ENCODE measurements around the gene PARD3B. TPM values are rescaled to one million over a fixed set of nuclear protein-coding genes. Genes with fewer than 3 reads are reported as not detected.

The PARD3B gene
- polyA plus RNA-seq, 1 donor = 14.0 TPM

DNA sequence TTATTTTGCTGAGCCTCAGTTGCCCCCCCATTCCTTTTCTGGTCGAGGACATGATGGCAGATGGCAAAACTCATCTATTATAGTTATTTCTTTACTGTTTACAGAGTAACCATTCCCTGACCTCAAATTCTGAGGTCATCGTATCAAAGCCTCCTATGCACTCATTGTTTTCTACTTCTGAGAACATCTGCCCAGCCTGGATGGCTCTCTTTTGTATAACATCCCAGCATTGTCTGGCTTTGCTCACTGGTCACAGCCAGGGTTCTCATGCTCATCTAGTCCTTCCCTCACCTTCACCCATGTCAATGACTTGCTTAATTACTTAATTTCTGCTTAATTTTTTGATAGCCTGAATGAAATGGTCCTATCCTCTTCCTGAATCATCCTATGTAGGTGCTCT, 472.1 kb downstream of the PARD3B start:
- H3K27ac ChIP-seq (ENCODE audit: low read length) = no peak overlapping the region
- no peaks in the 10 kb centered on the region for H3K27me3 ChIP-seq (ENCODE audit: control insufficient read depth, insufficient read depth, low read length)
- WGBS (ENCODE audit: insufficient coverage, low lambda C conversion rate) = no CpG with 5 or more reads among the region's 2 CpGs
- H3K36me3 ChIP-seq (ENCODE audit: control insufficient read depth, insufficient read depth, low read length) = no peaks in the 10 kb centered on the region
- no peak for DNase-seq
- H3K4me1 ChIP-seq (ENCODE audit: control insufficient read depth, insufficient read depth, low read length) = peaks cover 2% of the 10 kb centered on the region
- no peaks in the 10 kb centered on the region for H3K9me3 ChIP-seq (ENCODE audit: control insufficient read depth, low read depth, low read length)
- H3K4me3 ChIP-seq (ENCODE audit: low read length) = no peak overlapping the region

DNA sequence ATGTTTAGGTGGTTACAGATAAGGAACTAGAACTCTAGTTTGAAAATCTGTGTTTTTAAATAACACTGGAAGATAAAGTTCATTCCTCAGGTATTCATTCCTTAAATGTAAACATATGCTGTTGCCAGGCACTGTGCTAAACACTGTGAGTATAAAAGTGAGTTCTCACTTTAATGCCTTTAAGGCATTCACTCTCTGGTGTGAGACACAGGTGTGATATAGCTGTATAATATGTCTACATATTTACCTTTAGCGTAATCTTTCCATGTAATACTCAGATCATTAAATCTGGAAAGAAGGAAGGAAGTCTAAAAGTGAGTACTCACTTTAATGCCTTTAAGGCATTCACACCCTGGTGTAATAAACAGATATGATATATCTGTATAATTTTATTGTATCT, 472.6 kb downstream of the PARD3B start:
- Histone ChIP-seq H3K4me1 (ENCODE audit: control insufficient read depth, insufficient read depth, low read length) (peaks cover 2% of the 10 kb centered on the region), H3K27me3 (ENCODE audit: control insufficient read depth, insufficient read depth, low read length) (no peaks in the 10 kb centered on the region), H3K27ac (ENCODE audit: low read length) (no peak overlapping the region), H3K4me3 (ENCODE audit: low read length) (no peak overlapping the region), H3K9me3 (ENCODE audit: control insufficient read depth, low read depth, low read length) (no peaks in the 10 kb centered on the region), H3K36me3 (ENCODE audit: control insufficient read depth, insufficient read depth, low read length) (no peaks in the 10 kb centered on the region)
- WGBS (ENCODE audit: insufficient coverage, low lambda C conversion rate) = 80% methylated on average over 1 of the region's 1 CpG
- DNase-seq = peak in 1 of 2 donors; percentile 58

DNA sequence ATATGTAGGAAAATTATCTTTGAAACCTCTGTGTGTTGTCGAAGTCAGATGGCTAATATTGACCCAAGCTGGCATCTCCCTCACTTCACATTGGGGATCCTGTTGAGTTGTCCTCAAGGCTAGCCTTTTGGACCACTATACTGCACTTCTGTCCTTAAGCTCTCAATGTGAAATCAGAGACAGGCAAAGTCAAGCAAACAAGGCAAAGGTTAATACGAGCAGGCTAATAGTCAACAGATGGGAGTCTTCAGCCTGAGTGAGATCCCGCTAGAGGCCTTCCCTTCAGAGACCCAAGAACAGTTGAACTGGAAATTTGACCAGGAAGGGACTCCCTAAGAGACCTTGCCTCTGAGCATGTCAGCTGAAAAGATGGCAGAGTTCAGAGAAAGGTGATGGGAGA, 475.4 kb downstream of the PARD3B start:
- H3K36me3 ChIP-seq (ENCODE audit: control insufficient read depth, insufficient read depth, low read length) = no peaks in the 10 kb centered on the region
- no peak for DNase-seq
- H3K4me3 ChIP-seq (ENCODE audit: low read length) = no peak overlapping the region
- peaks cover 2% of the 10 kb centered on the region for H3K4me1 ChIP-seq (ENCODE audit: control insufficient read depth, insufficient read depth, low read length)
- no CpG with 5 or more reads among the region's 3 CpGs for WGBS (ENCODE audit: insufficient coverage, low lambda C conversion rate)
- H3K9me3 ChIP-seq (ENCODE audit: control insufficient read depth, low read depth, low read length) = no peaks in the 10 kb centered on the region
- H3K27ac ChIP-seq (ENCODE audit: low read length) = no peak overlapping the region
- H3K27me3 ChIP-seq (ENCODE audit: control insufficient read depth, insufficient read depth, low read length) = no peaks in the 10 kb centered on the region

DNA sequence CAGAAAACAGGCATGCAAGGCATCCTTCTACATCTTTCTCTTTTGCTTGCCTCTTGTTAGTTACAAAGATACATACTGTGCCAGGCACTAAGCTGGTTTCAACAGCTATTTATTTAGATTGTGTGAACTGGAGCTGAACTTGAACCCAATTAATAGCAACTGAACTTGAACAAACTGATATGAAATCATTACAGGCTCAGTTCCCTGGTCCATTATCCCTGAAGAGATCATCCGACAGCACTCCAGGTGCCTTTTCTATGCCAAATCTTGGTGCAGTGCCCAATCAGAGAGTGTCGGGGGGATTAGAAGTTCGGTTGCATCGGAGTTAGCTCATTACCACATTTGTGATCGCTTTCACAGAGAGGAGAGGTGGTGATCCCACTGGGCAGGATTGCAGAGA, 477.6 kb downstream of the PARD3B start:
- Histone ChIP-seq H3K27me3 (ENCODE audit: control insufficient read depth, insufficient read depth, low read length) (no peaks in the 10 kb centered on the region), H3K4me1 (ENCODE audit: control insufficient read depth, insufficient read depth, low read length) (no peaks in the 10 kb centered on the region), H3K36me3 (ENCODE audit: control insufficient read depth, insufficient read depth, low read length) (no peaks in the 10 kb centered on the region), H3K9me3 (ENCODE audit: control insufficient read depth, low read depth, low read length) (no peaks in the 10 kb centered on the region), H3K4me3 (ENCODE audit: low read length) (no peak overlapping the region), H3K27ac (ENCODE audit: low read length) (no peak overlapping the region)
- no peak for DNase-seq
- no CpG with 5 or more reads among the region's 5 CpGs for WGBS (ENCODE audit: insufficient coverage, low lambda C conversion rate)

- Histone ChIP-seq H3K27me3 (ENCODE audit: control insufficient read depth, insufficient read depth, low read length) (no peaks in the 10 kb centered on the region), H3K4me1 (ENCODE audit: control insufficient read depth, insufficient read depth, low read length) (no peaks in the 10 kb centered on the region), H3K27ac (ENCODE audit: low read length) (no peak overlapping the region), H3K36me3 (ENCODE audit: control insufficient read depth, insufficient read depth, low read length) (no peaks in the 10 kb centered on the region), H3K4me3 (ENCODE audit: low read length) (no peak overlapping the region), H3K9me3 (ENCODE audit: control insufficient read depth, low read depth, low read length) (no peaks in the 10 kb centered on the region)
- peak in 1 of 2 donors; percentile 14 for DNase-seq
- WGBS (ENCODE audit: insufficient coverage, low lambda C conversion rate) = no CpG with 5 or more reads among the region's 10 CpGs
These were observed 479.7 kb downstream of the PARD3B start for GRCh38 chr2:205024822-205025518.

DNA sequence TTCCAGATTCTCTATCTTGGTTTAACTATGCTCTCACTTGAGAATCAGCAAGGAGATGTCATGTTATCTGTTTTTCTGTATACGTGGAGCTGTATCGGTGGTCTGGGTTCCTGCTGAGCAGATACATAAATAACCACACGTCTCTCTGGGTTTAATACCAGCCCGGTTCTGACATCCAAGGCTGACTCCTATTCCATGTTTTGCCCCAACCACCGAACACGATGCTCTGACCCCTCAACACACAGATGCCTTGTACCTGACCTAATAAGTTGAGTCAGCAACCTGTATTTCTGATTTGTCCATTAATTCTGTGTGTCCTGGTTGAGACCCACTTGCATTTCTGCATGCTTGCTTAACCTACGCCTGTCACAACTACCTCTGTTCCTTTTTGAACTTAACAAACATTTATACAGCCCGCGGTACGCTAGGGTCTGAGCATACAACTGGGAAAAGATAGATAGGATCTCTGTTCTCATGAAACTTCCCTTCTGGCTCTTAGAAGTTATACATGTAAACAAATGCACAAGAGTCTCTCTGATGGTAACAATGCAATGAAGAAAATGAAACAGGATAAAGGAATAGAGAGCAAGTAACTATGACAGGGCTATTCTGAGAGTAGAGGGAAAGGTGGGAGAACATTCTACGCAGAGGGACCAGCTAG, 480.4 kb downstream of the PARD3B start:
- no peaks in the 10 kb centered on the region for H3K27me3 ChIP-seq (ENCODE audit: control insufficient read depth, insufficient read depth, low read length)
- H3K9me3 ChIP-seq (ENCODE audit: control insufficient read depth, low read depth, low read length) = no peaks in the 10 kb centered on the region
- H3K4me1 ChIP-seq (ENCODE audit: control insufficient read depth, insufficient read depth, low read length) = no peaks in the 10 kb centered on the region
- WGBS (ENCODE audit: insufficient coverage, low lambda C conversion rate) = 90% methylated on average over 3 of the region's 11 CpGs
- no peak overlapping the region for H3K27ac ChIP-seq (ENCODE audit: low read length)
- no peak overlapping the region for H3K4me3 ChIP-seq (ENCODE audit: low read length)
- H3K36me3 ChIP-seq (ENCODE audit: control insufficient read depth, insufficient read depth, low read length) = no peaks in the 10 kb centered on the region
- DNase-seq = no peak

- no peaks in the 10 kb centered on the region for H3K9me3 ChIP-seq (ENCODE audit: control insufficient read depth, low read depth, low read length)
- no peaks in the 10 kb centered on the region for H3K27me3 ChIP-seq (ENCODE audit: control insufficient read depth, insufficient read depth, low read length)
- H3K4me3 ChIP-seq (ENCODE audit: low read length) = no peak overlapping the region
- H3K4me1 ChIP-seq (ENCODE audit: control insufficient read depth, insufficient read depth, low read length) = no peaks in the 10 kb centered on the region
- no peaks in the 10 kb centered on the region for H3K36me3 ChIP-seq (ENCODE audit: control insufficient read depth, insufficient read depth, low read length)
- H3K27ac ChIP-seq (ENCODE audit: low read length) = no peak overlapping the region
- no CpG with 5 or more reads among the region's 1 CpG for WGBS (ENCODE audit: insufficient coverage, low lambda C conversion rate)
- no peak for DNase-seq
These were observed 485.4 kb downstream of the PARD3B start for GRCh38 chr2:205030695-205031094.

- Histone ChIP-seq H3K4me1 (ENCODE audit: control insufficient read depth, insufficient read depth, low read length) (no peaks in the 10 kb centered on the region), H3K36me3 (ENCODE audit: control insufficient read depth, insufficient read depth, low read length) (no peaks in the 10 kb centered on the region), H3K4me3 (ENCODE audit: low read length) (no peak overlapping the region), H3K9me3 (ENCODE audit: control insufficient read depth, low read depth, low read length) (no peaks in the 10 kb centered on the region), H3K27me3 (ENCODE audit: control insufficient read depth, insufficient read depth, low read length) (no peaks in the 10 kb centered on the region), H3K27ac (ENCODE audit: low read length) (no peak overlapping the region)
- no CpG with 5 or more reads among the region's 4 CpGs for WGBS (ENCODE audit: insufficient coverage, low lambda C conversion rate)
- DNase-seq = no peak
These were observed 486.8 kb downstream of the PARD3B start for GRCh38 chr2:205032093-205032551.

DNA sequence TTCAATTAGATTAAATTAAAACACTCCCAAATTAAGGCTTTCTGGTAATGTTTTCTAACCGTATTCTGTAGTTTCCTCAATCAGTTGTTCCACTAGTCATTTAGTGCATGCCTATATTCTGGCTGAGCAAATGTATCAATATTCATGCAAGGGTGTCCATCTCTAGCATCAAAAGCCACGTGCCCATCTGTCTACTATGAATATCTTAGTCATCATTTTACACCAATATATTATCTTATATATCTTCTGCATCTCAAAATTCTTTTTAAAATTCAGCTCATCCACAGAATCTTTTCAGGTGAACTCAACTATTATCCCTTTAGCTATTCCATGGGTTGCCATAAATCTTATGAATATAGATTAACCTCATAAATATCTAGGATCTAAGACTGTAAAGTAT, 488.2 kb downstream of the PARD3B start:
- no peaks in the 10 kb centered on the region for H3K4me1 ChIP-seq (ENCODE audit: control insufficient read depth, insufficient read depth, low read length)
- H3K36me3 ChIP-seq (ENCODE audit: control insufficient read depth, insufficient read depth, low read length) = no peaks in the 10 kb centered on the region

GRCh38 chr2:205034034-205034433, 488.8 kb downstream of the PARD3B start:
- 80% methylated on average over 2 of the region's 4 CpGs for WGBS (ENCODE audit: insufficient coverage, low lambda C conversion rate)
- H3K27ac ChIP-seq (ENCODE audit: low read length) = no peak overlapping the region
- no peaks in the 10 kb centered on the region for H3K27me3 ChIP-seq (ENCODE audit: control insufficient read depth, insufficient read depth, low read length)
- no peaks in the 10 kb centered on the region for H3K4me1 ChIP-seq (ENCODE audit: control insufficient read depth, insufficient read depth, low read length)
- no peaks in the 10 kb centered on the region for H3K9me3 ChIP-seq (ENCODE audit: control insufficient read depth, low read depth, low read length)
- no peaks in the 10 kb centered on the region for H3K36me3 ChIP-seq (ENCODE audit: control insufficient read depth, insufficient read depth, low read length)
- no peak overlapping the region for H3K4me3 ChIP-seq (ENCODE audit: low read length)
- DNase-seq = no peak

More for the DNA sequence above, 488.2 kb downstream of the PARD3B start:
- DNase-seq = no peak
- Histone ChIP-seq H3K9me3 (ENCODE audit: control insufficient read depth, low read depth, low read length) (no peaks in the 10 kb centered on the region), H3K27ac (ENCODE audit: low read length) (no peak overlapping the region), H3K4me3 (ENCODE audit: low read length) (no peak overlapping the region), H3K27me3 (ENCODE audit: control insufficient read depth, insufficient read depth, low read length) (no peaks in the 10 kb centered on the region)
- WGBS (ENCODE audit: insufficient coverage, low lambda C conversion rate) = 100% methylated on average over 1 of the region's 2 CpGs

- Histone ChIP-seq H3K4me3 (ENCODE audit: low read length) (no peak overlapping the region), H3K36me3 (ENCODE audit: control insufficient read depth, insufficient read depth, low read length) (no peaks in the 10 kb centered on the region), H3K9me3 (ENCODE audit: control insufficient read depth, low read depth, low read length) (no peaks in the 10 kb centered on the region), H3K27me3 (ENCODE audit: control insufficient read depth, insufficient read depth, low read length) (no peaks in the 10 kb centered on the region), H3K4me1 (ENCODE audit: control insufficient read depth, insufficient read depth, low read length) (no peaks in the 10 kb centered on the region), H3K27ac (ENCODE audit: low read length) (no peak overlapping the region)
- DNase-seq = peak in 1 of 2 donors; percentile 38
- 0% methylated on average over 1 of the region's 1 CpG for WGBS (ENCODE audit: insufficient coverage, low lambda C conversion rate)
These were observed 495.0 kb downstream of the PARD3B start for GRCh38 chr2:205040323-205040722.

Measured in large intestine (tissue), 3 donors.